GM18520 (cell line): ENCODE results near the gene TMEM208.

ENCODE experiments used
- ATAC-seq: cut with Tn5 transposase; IDR thresholded peaks from one replicate; pipeline ENCODE4 v1.9.1; 2021; ENCODE audit not compliant: unreplicated experiment

The TMEM208 gene

DNA sequence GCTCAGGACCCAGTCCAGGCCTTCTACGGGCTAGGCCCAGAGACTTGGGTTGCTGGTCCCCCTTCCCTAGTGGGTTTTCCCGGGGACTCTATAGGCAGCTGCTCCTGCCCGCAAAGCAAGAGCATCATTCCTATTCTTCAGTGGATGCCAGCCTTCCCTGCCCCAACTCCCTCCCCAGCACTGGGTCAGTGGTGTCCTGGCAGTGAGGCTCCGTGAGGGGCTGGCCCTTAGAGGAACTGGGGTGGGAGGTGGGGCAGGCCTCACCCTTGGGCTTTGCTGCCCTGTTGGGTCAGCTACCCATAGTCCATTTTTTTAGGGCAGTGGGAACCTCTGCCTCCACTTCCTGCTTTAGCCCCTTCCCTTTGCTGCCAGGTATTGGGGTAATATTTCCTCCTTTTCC lies 44.5 kb downstream of the TMEM208 start:
- no peak for ATAC-seq

DNA sequence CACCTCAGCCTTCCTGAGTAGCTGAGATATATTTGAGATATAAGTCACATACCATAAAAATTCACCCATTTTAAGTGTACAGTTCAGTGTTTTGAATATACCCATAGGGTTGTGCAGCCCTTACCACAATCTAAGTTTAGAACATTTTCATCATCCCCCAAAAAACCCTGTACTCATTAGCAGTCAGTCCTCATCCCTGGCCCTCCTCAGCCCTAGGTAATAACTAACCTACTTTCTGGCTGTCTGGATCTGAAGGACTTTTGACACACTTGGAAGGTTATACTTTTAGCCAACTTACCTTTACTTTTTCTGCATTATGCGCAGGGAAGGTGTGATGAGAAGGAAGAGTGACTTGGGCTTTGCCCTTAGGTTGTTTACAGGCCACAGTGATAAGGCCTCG lies 48.4 kb downstream of the TMEM208 start:
- no peak for ATAC-seq

DNA sequence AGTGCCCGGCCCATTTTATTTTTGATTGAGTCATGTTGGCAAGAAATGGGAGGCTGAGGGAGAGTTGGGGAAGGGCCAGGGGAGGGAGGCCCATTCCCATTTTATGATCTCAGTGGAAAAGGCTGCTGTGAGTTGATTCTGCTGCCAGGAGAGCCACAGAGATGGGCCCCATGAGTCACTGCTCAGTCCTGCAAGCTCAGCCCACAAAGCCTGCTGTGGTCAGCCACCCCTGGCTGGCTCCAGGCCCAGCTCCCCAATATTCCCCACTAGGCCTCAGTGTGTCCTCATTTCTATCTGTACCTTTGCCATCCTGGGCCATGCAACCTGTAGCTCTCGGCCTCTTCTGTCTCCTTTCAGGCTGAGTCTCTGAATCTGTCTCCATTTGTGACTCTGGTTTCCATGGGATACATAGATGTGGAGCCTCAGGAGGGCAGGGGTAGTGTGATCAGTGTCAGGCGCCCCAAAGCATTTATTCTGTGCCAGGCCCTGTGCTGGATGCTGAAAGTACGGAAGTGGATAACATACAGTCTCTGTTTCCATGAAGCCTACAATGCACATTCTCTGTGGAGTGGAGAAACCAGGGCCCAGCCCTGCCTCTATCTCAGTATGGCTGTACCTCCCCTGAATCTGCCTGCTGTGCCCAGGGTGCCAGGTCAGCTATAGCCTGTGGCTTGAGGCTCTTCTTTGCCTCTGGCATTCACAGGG lies 50.5 kb downstream of the TMEM208 start:
- ATAC-seq, result no peak

DNA sequence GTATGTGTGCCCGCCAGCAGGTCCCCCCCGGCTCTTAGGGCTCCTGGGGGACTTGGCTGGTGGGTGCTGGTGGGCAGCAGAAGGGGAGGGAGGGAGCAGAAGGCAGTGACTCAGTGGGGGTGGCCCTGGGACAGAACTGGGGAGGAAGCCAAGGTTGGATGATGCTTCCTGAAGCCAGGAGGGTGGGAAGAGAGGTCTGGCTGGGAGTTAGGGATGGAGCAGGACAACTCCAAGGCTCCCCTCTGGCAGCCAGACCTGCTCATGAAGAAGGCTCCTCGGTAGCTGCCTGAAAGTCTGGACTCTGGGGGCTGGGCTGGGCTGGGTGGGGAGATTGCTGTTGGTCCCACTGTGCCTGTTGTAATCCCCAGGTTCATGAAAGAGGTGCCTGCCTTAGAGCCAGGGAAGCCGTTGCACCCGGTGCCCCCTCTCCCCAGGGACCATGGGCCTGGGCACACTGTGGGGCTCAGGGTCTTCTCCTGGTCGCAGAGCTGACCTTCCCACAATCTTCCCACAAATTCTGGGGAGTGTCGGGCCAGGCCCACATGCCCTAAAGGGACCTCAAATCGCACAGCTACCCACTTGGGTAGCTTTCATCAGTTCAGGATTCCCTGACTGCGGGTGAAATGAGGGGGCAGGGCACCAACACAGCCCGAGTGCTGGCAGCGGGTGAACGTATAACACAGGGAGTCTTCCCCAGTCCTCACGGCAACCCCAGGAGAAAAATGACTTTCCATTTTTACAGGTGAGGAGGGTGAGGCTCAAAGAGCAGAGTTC lies 51.3 kb downstream of the TMEM208 start:
- ATAC-seq, result no peak
